Measurements from ENCODE around the gene PLEK2.

The PLEK2 gene

GRCh38 chr14:67392123-67392522 lies 19.8 kb downstream of the PLEK2 start:
- Histone ChIP-seq H3K9ac (ENCODE audit: low read depth in 1 of 2, low read length in 2 of 2) (no peak overlapping the region), H3K4me3 (ENCODE audit: low read depth in 1 of 2, low read length in 2 of 2) (no peak overlapping the region), H3K9me3 (ENCODE audit: control insufficient read depth in 1 of 2, low read length in 2 of 2) (no peaks in the 10 kb centered on the region), H3K4me1 (ENCODE audit: control insufficient read depth in 1 of 2, insufficient read depth in 2 of 2, low read length in 2 of 2) (no peaks in the 10 kb centered on the region), H3K36me3 (ENCODE audit: control insufficient read depth in 1 of 2, insufficient read depth in 2 of 2, low read length in 2 of 2) (peaks cover 38 to 89% of the 10 kb centered on the region in 2 donors), H3K27me3 (ENCODE audit: control insufficient read depth in 1 of 2, insufficient read depth in 2 of 2, low read length in 2 of 2) (no peaks in the 10 kb centered on the region), H3K27ac (ENCODE audit: low read depth, low read length) (no peak overlapping the region)

GRCh38 chr14:67391268-67391667 lies 20.7 kb downstream of the PLEK2 start:
- H3K27me3 ChIP-seq (ENCODE audit: control insufficient read depth in 1 of 2, insufficient read depth in 2 of 2, low read length in 2 of 2) = no peaks in the 10 kb centered on the region
- no peak overlapping the region for H3K9ac ChIP-seq (ENCODE audit: low read depth in 1 of 2, low read length in 2 of 2)
- peaks cover 46 to 93% of the 10 kb centered on the region in 2 donors for H3K36me3 ChIP-seq (ENCODE audit: control insufficient read depth in 1 of 2, insufficient read depth in 2 of 2, low read length in 2 of 2)
- H3K9me3 ChIP-seq (ENCODE audit: control insufficient read depth in 1 of 2, low read length in 2 of 2) = no peaks in the 10 kb centered on the region
- H3K4me1 ChIP-seq (ENCODE audit: control insufficient read depth in 1 of 2, insufficient read depth in 2 of 2, low read length in 2 of 2) = no peaks in the 10 kb centered on the region
- H3K27ac ChIP-seq (ENCODE audit: low read depth, low read length) = no peak overlapping the region
- H3K4me3 ChIP-seq (ENCODE audit: low read depth in 1 of 2, low read length in 2 of 2) = no peak overlapping the region

GRCh38 chr14:67389811-67390534 lies 22.0 kb downstream of the PLEK2 start:
- peaks cover 50 to 93% of the 10 kb centered on the region in 2 donors for H3K36me3 ChIP-seq (ENCODE audit: control insufficient read depth in 1 of 2, insufficient read depth in 2 of 2, low read length in 2 of 2)

GRCh38 chr14:67389275-67389674 lies 22.7 kb downstream of the PLEK2 start:
- Histone ChIP-seq H3K36me3 (ENCODE audit: control insufficient read depth in 1 of 2, insufficient read depth in 2 of 2, low read length in 2 of 2) (peaks cover 54 to 93% of the 10 kb centered on the region in 2 donors), H3K27me3 (ENCODE audit: control insufficient read depth in 1 of 2, insufficient read depth in 2 of 2, low read length in 2 of 2) (no peaks in the 10 kb centered on the region), H3K9ac (ENCODE audit: low read depth in 1 of 2, low read length in 2 of 2) (no peak overlapping the region), H3K4me1 (ENCODE audit: control insufficient read depth in 1 of 2, insufficient read depth in 2 of 2, low read length in 2 of 2) (no peaks in the 10 kb centered on the region), H3K4me3 (ENCODE audit: low read depth in 1 of 2, low read length in 2 of 2) (no peak overlapping the region), H3K27ac (ENCODE audit: low read depth, low read length) (no peak overlapping the region), H3K9me3 (ENCODE audit: control insufficient read depth in 1 of 2, low read length in 2 of 2) (no peaks in the 10 kb centered on the region)

More at GRCh38 chr14:67389811-67390534, 22.0 kb downstream of the PLEK2 start:
- H3K4me3 ChIP-seq (ENCODE audit: low read depth in 1 of 2, low read length in 2 of 2) = no peak overlapping the region
- no peaks in the 10 kb centered on the region for H3K9me3 ChIP-seq (ENCODE audit: control insufficient read depth in 1 of 2, low read length in 2 of 2)
- H3K27ac ChIP-seq (ENCODE audit: low read depth, low read length) = no peak overlapping the region
- no peak overlapping the region for H3K9ac ChIP-seq (ENCODE audit: low read depth in 1 of 2, low read length in 2 of 2)
- no peaks in the 10 kb centered on the region for H3K27me3 ChIP-seq (ENCODE audit: control insufficient read depth in 1 of 2, insufficient read depth in 2 of 2, low read length in 2 of 2)
- H3K4me1 ChIP-seq (ENCODE audit: control insufficient read depth in 1 of 2, insufficient read depth in 2 of 2, low read length in 2 of 2) = no peaks in the 10 kb centered on the region

GRCh38 chr14:67387195-67387594 lies 24.8 kb downstream of the PLEK2 start:
- Histone ChIP-seq H3K27me3 (ENCODE audit: control insufficient read depth in 1 of 2, insufficient read depth in 2 of 2, low read length in 2 of 2) (no peaks in the 10 kb centered on the region), H3K4me1 (ENCODE audit: control insufficient read depth in 1 of 2, insufficient read depth in 2 of 2, low read length in 2 of 2) (no peaks in the 10 kb centered on the region), H3K36me3 (ENCODE audit: control insufficient read depth in 1 of 2, insufficient read depth in 2 of 2, low read length in 2 of 2) (peaks cover 62 to 94% of the 10 kb centered on the region in 2 donors), H3K4me3 (ENCODE audit: low read depth in 1 of 2, low read length in 2 of 2) (no peak overlapping the region), H3K9me3 (ENCODE audit: control insufficient read depth in 1 of 2, low read length in 2 of 2) (no peaks in the 10 kb centered on the region), H3K9ac (ENCODE audit: low read depth in 1 of 2, low read length in 2 of 2) (no peak overlapping the region), H3K27ac (ENCODE audit: low read depth, low read length) (no peak overlapping the region)

- no peaks in the 10 kb centered on the region for H3K4me1 ChIP-seq (ENCODE audit: control insufficient read depth in 1 of 2, insufficient read depth in 2 of 2, low read length in 2 of 2)
- no peaks in the 10 kb centered on the region for H3K27me3 ChIP-seq (ENCODE audit: control insufficient read depth in 1 of 2, insufficient read depth in 2 of 2, low read length in 2 of 2)
- H3K9ac ChIP-seq (ENCODE audit: low read depth in 1 of 2, low read length in 2 of 2) = no peak overlapping the region
- H3K36me3 ChIP-seq (ENCODE audit: control insufficient read depth in 1 of 2, insufficient read depth in 2 of 2, low read length in 2 of 2) = peaks cover 67 to 93% of the 10 kb centered on the region in 2 donors
- H3K27ac ChIP-seq (ENCODE audit: low read depth, low read length) = no peak overlapping the region
- no peaks in the 10 kb centered on the region for H3K9me3 ChIP-seq (ENCODE audit: control insufficient read depth in 1 of 2, low read length in 2 of 2)
- no peak overlapping the region for H3K4me3 ChIP-seq (ENCODE audit: low read depth in 1 of 2, low read length in 2 of 2)
Observed at GRCh38 chr14:67385618-67386017, 26.3 kb downstream of the PLEK2 start.

- Histone ChIP-seq H3K9ac (ENCODE audit: low read depth in 1 of 2, low read length in 2 of 2) (no peak overlapping the region), H3K4me3 (ENCODE audit: low read depth in 1 of 2, low read length in 2 of 2) (no peak overlapping the region), H3K27me3 (ENCODE audit: control insufficient read depth in 1 of 2, insufficient read depth in 2 of 2, low read length in 2 of 2) (no peaks in the 10 kb centered on the region), H3K27ac (ENCODE audit: low read depth, low read length) (no peak overlapping the region), H3K9me3 (ENCODE audit: control insufficient read depth in 1 of 2, low read length in 2 of 2) (no peaks in the 10 kb centered on the region), H3K4me1 (ENCODE audit: control insufficient read depth in 1 of 2, insufficient read depth in 2 of 2, low read length in 2 of 2) (no peaks in the 10 kb centered on the region), H3K36me3 (ENCODE audit: control insufficient read depth in 1 of 2, insufficient read depth in 2 of 2, low read length in 2 of 2) (peaks cover 62 to 91% of the 10 kb centered on the region in 2 donors)
Observed at GRCh38 chr14:67385120-67385519, 26.8 kb downstream of the PLEK2 start.

- no peaks in the 10 kb centered on the region for H3K27me3 ChIP-seq (ENCODE audit: control insufficient read depth in 1 of 2, insufficient read depth in 2 of 2, low read length in 2 of 2)
- peaks cover 38 to 86% of the 10 kb centered on the region in 2 donors for H3K36me3 ChIP-seq (ENCODE audit: control insufficient read depth in 1 of 2, insufficient read depth in 2 of 2, low read length in 2 of 2)
- no peaks in the 10 kb centered on the region for H3K9me3 ChIP-seq (ENCODE audit: control insufficient read depth in 1 of 2, low read length in 2 of 2)
- no peak overlapping the region for H3K9ac ChIP-seq (ENCODE audit: low read depth in 1 of 2, low read length in 2 of 2)
- no peak overlapping the region for H3K4me3 ChIP-seq (ENCODE audit: low read depth in 1 of 2, low read length in 2 of 2)
- no peak overlapping the region for H3K27ac ChIP-seq (ENCODE audit: low read depth, low read length)
- H3K4me1 ChIP-seq (ENCODE audit: control insufficient read depth in 1 of 2, insufficient read depth in 2 of 2, low read length in 2 of 2) = no peaks in the 10 kb centered on the region
Observed at GRCh38 chr14:67377916-67378315, 34.0 kb downstream of the PLEK2 start.

GRCh38 chr14:67373347-67373746 lies 38.6 kb downstream of the PLEK2 start:
- Histone ChIP-seq H3K36me3 (ENCODE audit: control insufficient read depth in 1 of 2, insufficient read depth in 2 of 2, low read length in 2 of 2) (peaks cover 18 to 67% of the 10 kb centered on the region in 2 donors), H3K4me1 (ENCODE audit: control insufficient read depth in 1 of 2, insufficient read depth in 2 of 2, low read length in 2 of 2) (no peaks in the 10 kb centered on the region), H3K27me3 (ENCODE audit: control insufficient read depth in 1 of 2, insufficient read depth in 2 of 2, low read length in 2 of 2) (no peaks in the 10 kb centered on the region), H3K27ac (ENCODE audit: low read depth, low read length) (no peak overlapping the region), H3K9me3 (ENCODE audit: control insufficient read depth in 1 of 2, low read length in 2 of 2) (no peaks in the 10 kb centered on the region), H3K4me3 (ENCODE audit: low read depth in 1 of 2, low read length in 2 of 2) (no peak overlapping the region), H3K9ac (ENCODE audit: low read depth in 1 of 2, low read length in 2 of 2) (no peak overlapping the region)

GRCh38 chr14:67372833-67373232 lies 39.1 kb downstream of the PLEK2 start:
- Histone ChIP-seq H3K9me3 (ENCODE audit: control insufficient read depth in 1 of 2, low read length in 2 of 2) (no peaks in the 10 kb centered on the region), H3K4me3 (ENCODE audit: low read depth in 1 of 2, low read length in 2 of 2) (no peak overlapping the region), H3K27me3 (ENCODE audit: control insufficient read depth in 1 of 2, insufficient read depth in 2 of 2, low read length in 2 of 2) (no peaks in the 10 kb centered on the region), H3K4me1 (ENCODE audit: control insufficient read depth in 1 of 2, insufficient read depth in 2 of 2, low read length in 2 of 2) (no peaks in the 10 kb centered on the region), H3K36me3 (ENCODE audit: control insufficient read depth in 1 of 2, insufficient read depth in 2 of 2, low read length in 2 of 2) (peaks cover 22 to 68% of the 10 kb centered on the region in 2 donors), H3K27ac (ENCODE audit: low read depth, low read length) (no peak overlapping the region), H3K9ac (ENCODE audit: low read depth in 1 of 2, low read length in 2 of 2) (no peak overlapping the region)
